IgD-negative memory B cell (primary cell): ENCODE results near the gene OR52I1. TPM values are rescaled to one million over a fixed set of nuclear protein-coding genes. Genes with fewer than 3 reads are reported as not detected.

Source experiments
- H3K27ac Mint-ChIP-seq, 3 donors: one replicate each; pipeline ENCODE4 v1.8.0; 2020 to 2022; ENCODE audit warnings: mild to moderate bottlenecking in 3 of 3, mixed read lengths in 3 of 3, moderate library complexity in 1 of 3
- H3K27me3 Mint-ChIP-seq: one replicate; pipeline ENCODE4 v1.8.0; 2021; ENCODE audit warnings: mixed read lengths
- H3K36me3 Mint-ChIP-seq: one replicate; pipeline ENCODE4 v1.8.0; 2020; ENCODE audit warnings: mild to moderate bottlenecking, mixed read lengths
- H3K4me1 Mint-ChIP-seq, 3 donors: one replicate each; pipeline ENCODE4 v1.8.0; 2020 to 2022; ENCODE audit warnings: mixed read lengths in 3 of 3, mild to moderate bottlenecking in 1 of 3
- H3K4me3 Mint-ChIP-seq, 4 donors: one replicate each; pipeline ENCODE4 v1.8.0; 2020 to 2022; ENCODE audit warnings: mild to moderate bottlenecking in 4 of 4, mixed read lengths in 4 of 4, moderate library complexity in 3 of 4
- H3K9me3 Mint-ChIP-seq, 3 donors: one replicate each; pipeline ENCODE4 v1.8.0; 2020 to 2021; ENCODE audit warnings: mixed read lengths in 3 of 3, mild to moderate bottlenecking in 1 of 3
- polyA plus RNA-seq: library from polyadenylated mRNA; unstranded; fragments of 300-500 nt; fragmentation: Illumina TruSeq; gene quantifications from one replicate; pipeline ENCODE4 v1.2.3, GENCODE V29; 2021

OR52I1 gene
- polyA plus RNA-seq, 1 donor from 2014 or later: not detected

DNA sequence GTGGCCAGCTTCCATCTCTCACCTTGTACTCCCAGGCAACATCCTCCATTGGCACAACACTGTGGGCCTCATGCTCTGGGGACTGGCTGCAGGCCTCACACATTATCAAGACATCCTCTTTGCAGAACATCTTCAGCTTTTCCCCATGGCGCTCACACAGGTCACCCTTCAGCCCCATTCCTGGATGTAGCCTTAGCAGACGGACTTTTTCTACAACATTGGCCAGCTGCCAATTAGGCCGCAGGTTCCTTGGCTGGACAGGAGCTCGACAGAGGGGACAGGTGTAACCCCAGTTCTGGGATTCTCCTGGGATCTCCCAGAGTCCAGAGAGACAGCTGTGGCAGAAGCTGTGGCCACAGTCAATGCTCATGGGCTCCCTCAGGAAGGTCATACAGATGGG is 11.2 kb downstream of the OR52I1 start:
- Mint-ChIP-seq H3K4me3 (peak overlapping the region in 1 of 4 donors; percentile 5), H3K36me3 (peaks cover 11% of the 10 kb centered on the region), H3K9me3 (no peaks in the 10 kb centered on the region), H3K27ac (no peak overlapping the region), H3K27me3 (no peaks in the 10 kb centered on the region), H3K4me1 (peaks cover 27 to 39% (median 34%) of the 10 kb centered on the region in 3 donors)

- peak overlapping the region; percentile 21 to 99 (median 96) for H3K4me3 Mint-ChIP-seq
- H3K36me3 Mint-ChIP-seq: peaks cover 4% of the 10 kb centered on the region
- no peaks in the 10 kb centered on the region for H3K27me3 Mint-ChIP-seq
- H3K4me1 Mint-ChIP-seq: peaks cover 33 to 44% (median 39%) of the 10 kb centered on the region in 3 donors
- H3K9me3 Mint-ChIP-seq: no peaks in the 10 kb centered on the region
- H3K27ac Mint-ChIP-seq: no peak overlapping the region
Measured at GRCh38 chr11:4606231-4607015, 12.6 kb downstream of the OR52I1 start.

GRCh38 chr11:4607096-4607495 is 13.3 kb downstream of the OR52I1 start:
- Mint-ChIP-seq H3K36me3 (peaks cover 4% of the 10 kb centered on the region), H3K4me1 (peaks cover 33 to 44% (median 39%) of the 10 kb centered on the region in 3 donors)

GRCh38 chr11:4607781-4608666 is 14.2 kb downstream of the OR52I1 start, which contains the start of gene TRIM68:
TSS of gene TRIM68 (minus strand) at chr11:4608231. CDS start at chr11:4605504, 2,727 bp downstream.
- H3K27me3 Mint-ChIP-seq: no peaks in the 10 kb centered on the region
- H3K4me1 Mint-ChIP-seq: peaks cover 33 to 44% (median 39%) of the 10 kb centered on the region in 3 donors
- peak within 1 kb of the TSS; percentile 72 to 98 (median 98) for H3K27ac Mint-ChIP-seq

More at GRCh38 chr11:4607096-4607495, 13.3 kb downstream of the OR52I1 start:
- Mint-ChIP-seq H3K27me3 (no peaks in the 10 kb centered on the region), H3K4me3 (peak overlapping the region; percentile 95 to 99 (median 97)), H3K27ac (peak overlapping the region; percentile 72 to 98 (median 98)), H3K9me3 (no peaks in the 10 kb centered on the region)

GRCh38 chr11:4610258-4610935 is 16.6 kb downstream of the OR52I1 start:
- no peaks in the 10 kb centered on the region for H3K9me3 Mint-ChIP-seq
- H3K36me3 Mint-ChIP-seq: no peaks in the 10 kb centered on the region
- peak overlapping the region; percentile 33 to 78 (median 74) for H3K27ac Mint-ChIP-seq
- H3K4me3 Mint-ChIP-seq: peak overlapping the region; percentile 75 to 96 (median 86)
- H3K27me3 Mint-ChIP-seq: no peaks in the 10 kb centered on the region
- H3K4me1 Mint-ChIP-seq: peaks cover 33 to 44% (median 38%) of the 10 kb centered on the region in 3 donors

More at GRCh38 chr11:4607781-4608666, 14.2 kb downstream of the OR52I1 start, which contains the start of gene TRIM68:
- Mint-ChIP-seq H3K4me3 (peak within 1 kb of the TSS; percentile 95 to 99 (median 97)), H3K9me3 (no peaks in the 10 kb centered on the region), H3K36me3 (peaks cover 1% of the 10 kb centered on the region)

GRCh38 chr11:4611986-4612385 is 18.1 kb downstream of the OR52I1 start:
- Mint-ChIP-seq H3K27me3 (no peaks in the 10 kb centered on the region), H3K27ac (no peak overlapping the region), H3K4me1 (peaks cover 27 to 33% (median 28%) of the 10 kb centered on the region in 3 donors), H3K36me3 (no peaks in the 10 kb centered on the region), H3K9me3 (no peaks in the 10 kb centered on the region), H3K4me3 (no peak overlapping the region)

DNA sequence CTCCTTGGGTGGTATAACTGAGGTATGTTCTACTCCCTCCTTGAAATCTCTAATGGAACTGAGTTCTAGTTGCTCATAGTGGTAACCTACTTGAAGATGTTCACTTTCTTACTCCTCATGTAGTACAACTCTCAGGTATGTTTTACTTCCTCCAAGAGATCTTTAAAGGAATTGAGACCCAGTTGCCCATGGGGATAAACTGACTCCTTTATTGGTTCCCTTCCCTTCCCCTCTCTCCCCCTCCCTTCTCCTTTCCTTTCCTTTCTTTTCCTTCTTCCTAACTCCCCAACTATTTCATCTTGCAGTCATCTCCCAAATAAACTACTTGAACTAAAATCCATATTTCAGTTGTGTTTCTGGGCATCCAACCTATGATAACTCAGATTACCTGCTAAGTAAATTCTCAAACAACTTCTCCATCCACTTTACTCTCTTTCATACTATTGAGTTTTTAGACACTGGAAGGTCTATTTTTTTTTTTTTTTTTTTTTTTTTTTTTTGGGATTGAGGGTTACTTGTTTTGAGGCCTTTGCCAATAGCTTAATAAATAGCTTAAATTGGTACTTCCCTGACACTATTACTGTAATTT is 22.1 kb downstream of the OR52I1 start:
- Mint-ChIP-seq H3K36me3 (no peaks in the 10 kb centered on the region), H3K9me3 (no peaks in the 10 kb centered on the region), H3K27me3 (peaks cover 9% of the 10 kb centered on the region), H3K4me3 (no peak overlapping the region), H3K4me1 (no peaks in the 10 kb centered on the region), H3K27ac (no peak overlapping the region)

GRCh38 chr11:4619514-4619913 is 25.7 kb downstream of the OR52I1 start:
- Mint-ChIP-seq H3K4me3 (no peak overlapping the region), H3K27me3 (peaks cover 9% of the 10 kb centered on the region), H3K36me3 (no peaks in the 10 kb centered on the region), H3K4me1 (no peaks in the 10 kb centered on the region), H3K9me3 (peaks cover 0 to 5% (median 0%) of the 10 kb centered on the region in 3 donors), H3K27ac (no peak overlapping the region)

- peak overlapping the region in 1 of 3 donors; percentile 52 for H3K27ac Mint-ChIP-seq
- H3K36me3 Mint-ChIP-seq: peaks cover 2% of the 10 kb centered on the region
- peaks cover 9 to 14% (median 11%) of the 10 kb centered on the region in 3 donors for H3K9me3 Mint-ChIP-seq
- peaks cover 10% of the 10 kb centered on the region for H3K27me3 Mint-ChIP-seq
- H3K4me3 Mint-ChIP-seq: no peak overlapping the region
- no peaks in the 10 kb centered on the region for H3K4me1 Mint-ChIP-seq
Measured at GRCh38 chr11:4626207-4627099, 32.6 kb downstream of the OR52I1 start.

DNA sequence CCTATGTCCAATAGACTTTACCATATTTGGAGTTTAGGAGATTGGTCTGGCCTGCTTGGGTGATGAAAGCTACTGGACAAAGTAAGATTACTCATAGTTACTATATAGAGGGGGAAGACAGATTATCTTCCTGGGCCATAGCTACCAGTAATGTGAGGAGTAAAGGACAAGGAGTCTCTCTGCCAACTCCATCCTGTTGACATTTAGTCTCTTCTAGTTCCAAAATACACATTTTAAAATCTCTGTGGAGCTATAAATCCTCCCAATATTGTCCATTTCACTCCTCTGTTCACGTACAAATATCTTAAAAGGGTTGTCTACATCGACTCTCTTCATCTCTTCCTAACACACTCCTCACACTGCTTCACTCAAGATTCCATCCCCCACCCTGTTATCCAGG is 42.3 kb downstream of the OR52I1 start:
- Mint-ChIP-seq H3K4me1 (no peaks in the 10 kb centered on the region), H3K36me3 (peaks cover under 1% of the 10 kb centered on the region), H3K9me3 (peaks cover 0 to 2% (median 0%) of the 10 kb centered on the region in 3 donors), H3K4me3 (no peak overlapping the region), H3K27me3 (peaks cover 7% of the 10 kb centered on the region), H3K27ac (no peak overlapping the region)

DNA sequence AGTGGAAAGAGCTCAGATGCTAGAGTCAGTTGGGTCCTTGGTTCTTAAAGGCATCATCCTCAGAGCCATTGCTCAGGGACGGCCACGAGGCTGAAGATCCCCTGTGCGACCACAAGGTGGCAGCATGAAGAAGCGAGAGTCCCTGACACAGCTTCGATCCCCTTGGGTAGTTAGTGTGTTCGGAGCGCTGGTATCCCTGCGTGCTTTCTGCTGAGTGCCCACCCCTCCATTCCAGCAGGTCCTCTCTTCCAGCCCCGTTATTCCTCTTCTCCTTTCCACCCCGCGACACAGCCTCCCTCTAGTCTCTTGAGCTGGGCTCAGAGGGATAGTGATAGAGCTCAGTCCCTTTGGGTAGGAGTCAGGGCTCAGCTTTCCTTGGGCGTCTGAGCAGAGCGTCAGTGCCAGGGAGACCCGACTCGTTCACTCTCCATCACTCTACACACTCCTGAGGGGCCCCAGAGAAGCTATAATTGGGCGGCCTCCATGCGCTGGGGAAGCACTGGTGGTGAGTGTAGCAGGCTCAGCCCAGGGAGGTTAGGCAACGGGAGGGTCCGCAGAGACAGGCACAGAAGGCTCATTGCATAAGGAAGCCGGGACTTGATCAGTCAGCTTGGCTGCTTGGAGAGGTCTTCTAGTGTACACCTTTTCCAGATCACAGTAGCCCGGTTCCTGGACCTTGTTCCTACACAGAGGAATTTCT is 43.3 kb downstream of the OR52I1 start, which contains the start of gene OR51D1:
Gene OR51D1, plus strand, starts transcription at position 516 of the 700 bp plus-strand sequence. CDS start 2,314 bp downstream, outside the sequence.
- peaks cover 1% of the 10 kb centered on the region for H3K27me3 Mint-ChIP-seq
- no peak within 1 kb of the TSS for H3K4me3 Mint-ChIP-seq
- H3K27ac Mint-ChIP-seq: no peak within 1 kb of the TSS
- peaks cover 1% of the 10 kb centered on the region for H3K36me3 Mint-ChIP-seq
- peaks cover 0 to 2% (median 0%) of the 10 kb centered on the region in 3 donors for H3K9me3 Mint-ChIP-seq
- H3K4me1 Mint-ChIP-seq: no peaks in the 10 kb centered on the region

DNA sequence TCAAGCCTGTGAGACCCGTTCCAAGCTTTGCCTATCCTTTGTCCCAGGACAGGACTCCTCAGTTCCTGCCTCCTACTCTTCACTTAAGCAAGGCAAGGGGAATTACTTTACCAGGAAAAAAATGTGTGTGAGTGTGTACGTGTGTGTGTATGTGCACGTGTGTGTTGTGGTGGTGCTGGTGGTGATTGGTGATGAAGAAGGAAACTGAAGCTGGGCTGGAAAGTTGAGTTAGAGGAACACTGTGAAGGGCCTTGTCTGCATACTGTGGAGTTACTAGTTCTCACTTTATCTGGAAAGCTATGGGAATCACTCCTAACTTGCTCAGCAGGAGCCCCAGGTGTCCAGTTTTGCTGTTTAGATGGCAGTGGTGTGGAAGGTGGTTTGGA is 43.8 kb downstream of the OR52I1 start:
- Mint-ChIP-seq H3K27me3 (peaks cover 1% of the 10 kb centered on the region), H3K4me1 (no peaks in the 10 kb centered on the region), H3K36me3 (peaks cover 1% of the 10 kb centered on the region), H3K4me3 (no peak overlapping the region), H3K9me3 (peaks cover 0 to 2% (median 0%) of the 10 kb centered on the region in 3 donors), H3K27ac (no peak overlapping the region)

- peaks cover under 1% of the 10 kb centered on the region for H3K27me3 Mint-ChIP-seq
- H3K4me1 Mint-ChIP-seq: no peaks in the 10 kb centered on the region
- H3K4me3 Mint-ChIP-seq: no peak overlapping the region
- no peak overlapping the region for H3K27ac Mint-ChIP-seq
- peaks cover 0 to 2% (median 0%) of the 10 kb centered on the region in 3 donors for H3K9me3 Mint-ChIP-seq
- H3K36me3 Mint-ChIP-seq: peaks cover 1% of the 10 kb centered on the region
Measured at GRCh38 chr11:4639931-4640330, 46.1 kb downstream of the OR52I1 start.
